Osteocyte (in vitro differentiated cells): Measurements from ENCODE around the gene HIPK2. TPM values are rescaled to one million over a fixed set of nuclear protein-coding genes. Genes with fewer than 3 reads are reported as not detected.

ENCODE experiments used
- DNase-seq: peaks from one replicate; pipeline ENCODE4 v3.0.0; 2021; ENCODE audit warnings: mixed read lengths; ENCODE audit not compliant: unreplicated experiment; ENCODE audit errors: extremely low spot score
- H3K27ac Mint-ChIP-seq: one replicate; pipeline ENCODE4 v1.8.0; 2021; ENCODE audit warnings: mild to moderate bottlenecking, mixed read lengths; ENCODE audit not compliant: unreplicated experiment
- H3K27me3 Mint-ChIP-seq: one replicate; pipeline ENCODE4 v1.8.0; 2021; ENCODE audit warnings: mixed read lengths; ENCODE audit not compliant: unreplicated experiment
- H3K36me3 Mint-ChIP-seq: one replicate; pipeline ENCODE4 v1.8.0; 2021; ENCODE audit warnings: mixed read lengths; ENCODE audit not compliant: unreplicated experiment
- H3K4me1 Mint-ChIP-seq: one replicate; pipeline ENCODE4 v1.8.0; 2021; ENCODE audit warnings: mixed read lengths; ENCODE audit not compliant: unreplicated experiment
- H3K4me3 Mint-ChIP-seq: one replicate; pipeline ENCODE4 v1.8.0; 2021; ENCODE audit warnings: mild to moderate bottlenecking, moderate library complexity, mixed read lengths; ENCODE audit not compliant: unreplicated experiment
- H3K9me3 Mint-ChIP-seq: one replicate; pipeline ENCODE4 v1.8.0; 2021; ENCODE audit warnings: mixed read lengths; ENCODE audit not compliant: unreplicated experiment
- total RNA-seq: library from RNA; stranded (reverse); gene quantifications from 2 replicates; pipeline ENCODE4 v1.2.1, GENCODE V29; 2021
- TF ChIP-seq, protein P1 (sequence below): fragments of 200-600 bp; sonication (generic); IDR thresholded peaks from 2 replicates; pipeline ENCODE4 v1.5.0; 2021; ENCODE audit warnings: antibody characterized with exemption, mild to moderate bottlenecking, moderate library complexity

Gene HIPK2
- total RNA-seq, 1 donor from 2014 or later = 90.8 TPM

DNA sequence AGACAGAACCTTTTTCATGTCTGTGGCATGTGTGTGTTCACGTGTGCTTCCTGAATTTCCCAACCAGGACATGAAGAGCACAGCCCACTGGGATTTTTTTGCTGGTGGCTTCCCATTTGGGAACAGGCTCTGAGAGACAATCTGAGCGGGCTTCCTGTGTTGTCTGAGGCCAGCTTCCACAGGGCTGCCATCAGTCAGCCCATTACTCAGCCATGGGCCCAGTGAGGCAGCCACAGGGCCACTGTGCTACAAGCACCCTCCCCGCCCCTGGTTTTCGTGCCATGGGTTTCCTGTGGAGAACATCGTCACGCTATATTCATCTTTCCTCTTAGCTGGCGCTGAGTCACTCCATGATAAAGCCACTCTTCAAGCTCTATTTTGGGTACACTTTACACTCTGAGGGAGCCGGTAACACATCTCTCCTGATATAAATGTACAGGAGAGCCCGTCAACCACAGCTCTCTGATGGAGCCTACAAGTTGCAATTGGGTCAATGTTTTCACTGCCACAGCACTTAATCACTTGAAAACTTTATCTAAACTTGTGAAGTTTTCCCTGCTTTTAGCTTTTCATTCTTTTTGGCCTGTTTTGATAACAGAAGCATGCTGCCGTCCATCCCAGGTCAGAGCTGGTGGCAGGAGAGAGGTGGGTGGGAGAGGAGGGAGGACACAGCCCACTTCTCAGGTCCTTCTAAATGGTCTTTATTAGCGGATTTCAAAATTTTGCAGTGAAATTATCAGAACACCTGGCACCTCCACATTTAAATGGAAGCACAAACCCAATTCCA, 96.9 kb downstream of the HIPK2 start:
- H3K36me3 Mint-ChIP-seq = peaks cover 9% of the 10 kb centered on the region
- TF ChIP-seq, protein P1, sequence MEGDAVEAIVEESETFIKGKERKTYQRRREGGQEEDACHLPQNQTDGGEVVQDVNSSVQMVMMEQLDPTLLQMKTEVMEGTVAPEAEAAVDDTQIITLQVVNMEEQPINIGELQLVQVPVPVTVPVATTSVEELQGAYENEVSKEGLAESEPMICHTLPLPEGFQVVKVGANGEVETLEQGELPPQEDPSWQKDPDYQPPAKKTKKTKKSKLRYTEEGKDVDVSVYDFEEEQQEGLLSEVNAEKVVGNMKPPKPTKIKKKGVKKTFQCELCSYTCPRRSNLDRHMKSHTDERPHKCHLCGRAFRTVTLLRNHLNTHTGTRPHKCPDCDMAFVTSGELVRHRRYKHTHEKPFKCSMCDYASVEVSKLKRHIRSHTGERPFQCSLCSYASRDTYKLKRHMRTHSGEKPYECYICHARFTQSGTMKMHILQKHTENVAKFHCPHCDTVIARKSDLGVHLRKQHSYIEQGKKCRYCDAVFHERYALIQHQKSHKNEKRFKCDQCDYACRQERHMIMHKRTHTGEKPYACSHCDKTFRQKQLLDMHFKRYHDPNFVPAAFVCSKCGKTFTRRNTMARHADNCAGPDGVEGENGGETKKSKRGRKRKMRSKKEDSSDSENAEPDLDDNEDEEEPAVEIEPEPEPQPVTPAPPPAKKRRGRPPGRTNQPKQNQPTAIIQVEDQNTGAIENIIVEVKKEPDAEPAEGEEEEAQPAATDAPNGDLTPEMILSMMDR = no peak
- H3K9me3 Mint-ChIP-seq = peaks cover 4% of the 10 kb centered on the region
- H3K27ac Mint-ChIP-seq = peak overlapping the region; percentile 98
- peaks cover 80% of the 10 kb centered on the region for H3K4me1 Mint-ChIP-seq
- H3K4me3 Mint-ChIP-seq = peak overlapping the region; percentile 12
- DNase-seq = peak; percentile 90
- no peaks in the 10 kb centered on the region for H3K27me3 Mint-ChIP-seq

DNA sequence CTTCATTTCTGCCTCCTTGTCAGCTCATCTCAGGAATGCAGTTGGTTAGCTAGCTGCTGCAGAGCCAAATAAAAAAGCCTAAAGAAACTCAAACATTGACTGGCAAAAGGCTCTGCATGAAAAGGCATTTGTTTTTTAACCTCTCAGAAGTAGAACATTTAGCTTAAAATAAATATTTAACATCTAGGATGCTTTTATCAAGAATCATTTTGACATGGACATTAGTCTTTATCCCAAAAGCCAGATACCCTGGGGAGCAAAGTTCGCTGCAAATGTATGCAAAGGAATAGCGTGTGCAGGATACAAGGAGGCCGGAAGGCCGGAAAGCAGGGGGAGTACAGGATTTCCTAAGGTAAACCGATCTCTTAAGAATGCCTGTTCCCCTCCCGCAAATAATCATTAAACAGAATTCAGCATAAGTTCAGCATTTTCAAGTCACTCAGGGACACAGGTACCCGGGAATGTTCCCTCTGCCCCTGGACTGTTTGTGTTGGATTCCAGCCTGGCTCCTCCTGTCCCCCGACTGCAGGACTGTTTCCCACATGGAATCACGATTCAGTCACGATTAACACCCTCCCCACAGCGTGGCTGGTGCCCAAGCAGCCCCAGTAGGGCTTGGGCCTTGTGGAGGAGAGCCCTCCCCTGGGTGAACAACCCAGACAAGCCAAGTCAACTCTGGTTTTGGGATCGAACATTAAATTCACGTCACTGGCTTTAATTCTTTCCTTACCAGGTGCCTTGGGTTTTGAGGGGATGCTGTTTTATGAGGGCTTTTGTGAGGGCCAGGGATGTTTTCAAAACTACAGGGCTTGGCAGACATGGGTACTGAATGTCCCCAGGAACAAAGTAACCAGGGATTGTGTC, 97.8 kb downstream of the HIPK2 start:
- Mint-ChIP-seq H3K4me1 (peaks cover 89% of the 10 kb centered on the region), H3K4me3 (peak overlapping the region; percentile 36), H3K36me3 (peaks cover 6% of the 10 kb centered on the region), H3K27me3 (no peaks in the 10 kb centered on the region), H3K9me3 (no peaks in the 10 kb centered on the region), H3K27ac (peak overlapping the region; percentile 98)
- no peak for DNase-seq
- TF ChIP-seq, protein P1 = no peak

DNA sequence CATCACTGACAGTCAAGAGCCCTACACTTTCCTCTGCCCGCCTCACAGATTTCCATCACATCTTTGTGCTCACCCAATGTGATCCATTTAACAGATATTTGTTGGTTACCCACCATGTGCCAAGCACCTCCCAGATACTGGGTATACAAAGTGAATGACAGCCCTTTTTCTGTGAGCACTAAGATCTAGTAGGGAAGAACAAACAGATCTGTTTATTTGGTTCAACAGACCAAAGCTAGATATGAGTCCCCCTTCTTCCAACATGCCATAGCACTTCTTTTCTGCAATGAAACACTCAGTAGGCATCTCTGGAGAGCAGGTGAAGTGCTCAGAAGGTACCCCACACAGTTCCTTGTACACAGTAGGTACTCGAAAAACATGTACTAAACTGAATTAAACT, 101.4 kb downstream of the HIPK2 start:
- Mint-ChIP-seq H3K4me3 (no peak overlapping the region), H3K4me1 (peaks cover 78% of the 10 kb centered on the region), H3K27ac (peak overlapping the region; percentile 89), H3K27me3 (no peaks in the 10 kb centered on the region), H3K36me3 (peaks cover 4% of the 10 kb centered on the region), H3K9me3 (no peaks in the 10 kb centered on the region)
- no peak for DNase-seq
- TF ChIP-seq, protein P1 = no peak

DNA sequence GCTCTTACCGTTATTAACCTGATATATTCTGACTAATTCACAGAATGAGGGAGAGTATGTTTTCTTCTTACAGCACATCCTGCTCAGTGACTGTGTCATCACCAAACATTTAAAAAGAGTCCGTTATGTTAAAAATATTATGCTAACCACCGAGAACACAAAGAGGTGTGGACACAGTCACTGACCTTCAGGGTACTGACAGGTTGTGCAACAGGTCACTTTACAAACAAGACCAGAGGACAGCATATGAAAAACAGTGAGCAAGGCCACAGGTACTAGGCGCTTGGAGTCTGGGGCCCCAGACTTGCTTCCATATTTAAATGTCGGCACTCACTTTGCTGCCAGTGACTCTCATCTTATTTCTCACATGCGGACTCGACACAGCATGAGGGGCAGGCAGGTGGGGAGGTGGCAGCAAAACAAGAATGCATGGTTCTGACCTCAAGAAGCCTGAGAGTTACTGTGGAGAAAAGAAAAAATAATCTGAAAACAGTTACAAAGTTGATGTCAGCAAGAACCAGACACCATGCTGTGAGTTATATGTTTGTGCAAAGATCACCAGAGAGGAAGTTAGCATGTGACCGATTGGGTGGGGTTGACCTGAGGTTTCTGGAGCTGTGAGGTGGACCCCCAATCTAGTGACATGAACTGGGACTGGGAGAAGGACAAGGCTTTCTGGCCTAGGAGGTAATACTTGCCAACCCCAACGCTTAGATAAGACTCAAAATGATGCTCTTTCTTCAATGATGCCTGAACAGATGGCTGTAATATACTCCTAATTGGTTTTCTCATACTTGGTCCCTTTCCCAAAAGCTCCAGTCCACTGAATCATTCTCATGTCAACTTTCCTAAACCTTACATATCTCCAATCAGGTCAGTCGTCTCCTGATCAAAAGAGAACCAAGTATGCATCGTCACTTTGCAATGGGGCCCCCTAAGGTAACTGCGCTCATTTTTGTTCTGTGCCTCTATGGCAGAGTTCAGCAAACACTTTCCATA, 102.4 kb downstream of the HIPK2 start:
- DNase-seq = no peak
- TF ChIP-seq, protein P1 = no peak

More for the DNA sequence above, 102.4 kb downstream of the HIPK2 start:
- Mint-ChIP-seq H3K4me3 (no peak overlapping the region), H3K4me1 (peaks cover 71% of the 10 kb centered on the region), H3K27ac (peak overlapping the region; percentile 89), H3K9me3 (no peaks in the 10 kb centered on the region), H3K36me3 (peaks cover 4% of the 10 kb centered on the region), H3K27me3 (no peaks in the 10 kb centered on the region)
